CD14-positive monocyte (primary cell): ENCODE measurements around the gene INPP5A. TPM values are rescaled to one million over a fixed set of nuclear protein-coding genes. Genes with fewer than 3 reads are reported as not detected.
A peak's percentile ranks its signal among the peaks of the same experiment; 100 is the strongest.

Experiments used
- DNase-seq, 3 donors: peaks; one replicate each; pipeline ENCODE4 v3.0.0-alpha.2; 2011 to 2022
- H2AFZ ChIP-seq: 2 replicates; pipeline ENCODE4 v1.6.0; 2012; ENCODE audit warnings: mild to moderate bottlenecking, low read depth, low read length, inconsistent platforms; ENCODE audit not compliant: insufficient read depth, poor library complexity, severe bottlenecking
- H3K27ac ChIP-seq, 2 donors: 1 replicate in 1 of 2; 2 replicates in 1 of 2; pipeline ENCODE4 v1.5.1; 2012 to 2013; ENCODE audit warnings: low read length in 2 of 2, control low read depth in 1 of 2, inconsistent platforms in 1 of 2, low read depth in 1 of 2, mild to moderate bottlenecking in 1 of 2
- H3K27me3 ChIP-seq, 2 donors: one replicate each; pipeline versions ENCODE4 v1.6.0 to v1.6.1; 2011 to 2013; ENCODE audit warnings: low read length in 2 of 2; ENCODE audit not compliant: control insufficient read depth in 2 of 2, insufficient read depth in 2 of 2
- H3K36me3 ChIP-seq, 2 donors: replicated peaks in 1 of 2; 1 replicate in 1 of 2; 2 replicates in 1 of 2; pipeline versions ENCODE4 v1.5.1 to v1.6.1; 2012 to 2013; ENCODE audit warnings: low read length in 2 of 2, control low read depth in 1 of 2, inconsistent platforms in 1 of 2, mild to moderate bottlenecking in 1 of 2; ENCODE audit not compliant: insufficient read depth in 2 of 2, control insufficient read depth in 1 of 2
- H3K4me1 ChIP-seq, 2 donors: 1 replicate in 1 of 2; 2 replicates in 1 of 2; pipeline versions ENCODE4 v1.5.1 to v1.6.1; 2012 to 2013; ENCODE audit warnings: low read length in 2 of 2, control low read depth in 1 of 2, inconsistent platforms in 1 of 2, mild to moderate bottlenecking in 1 of 2, moderate library complexity in 1 of 2; ENCODE audit not compliant: insufficient read depth in 2 of 2, control insufficient read depth in 1 of 2
- H3K4me2 ChIP-seq: replicated peaks from 2 replicates; pipeline ENCODE3; 2012; ENCODE audit warnings: low read length, moderate library complexity, mild to moderate bottlenecking; ENCODE audit not compliant: poor library complexity, severe bottlenecking; ENCODE audit errors: extremely low read depth
- H3K4me3 ChIP-seq, 3 experiments: fragments of 200-600 bp in 1 of 3; sonication (generic) in 1 of 3; replicated peaks in 1 of 3; 1 replicate in 2 of 3; 2 replicates in 1 of 3; pipeline ENCODE4 v1.5.1; 2011 to 2013; ENCODE audit warnings: low read length in 3 of 3, mild to moderate bottlenecking in 3 of 3, control low read depth in 2 of 3, low read depth in 2 of 3, inconsistent platforms in 1 of 3, moderate library complexity in 1 of 3
- H3K79me2 ChIP-seq: 2 replicates; pipeline ENCODE4 v1.6.0; 2012; ENCODE audit warnings: mild to moderate bottlenecking, control low read depth, inconsistent platforms, low read length, moderate library complexity; ENCODE audit not compliant: insufficient read depth
- H3K9ac ChIP-seq: 2 replicates; pipeline ENCODE4 v1.6.0; 2017; ENCODE audit warnings: low read length, mild to moderate bottlenecking; ENCODE audit not compliant: insufficient read depth, poor library complexity, severe bottlenecking
- H3K9me3 ChIP-seq, 2 donors: replicated peaks in 1 of 2; 1 replicate in 1 of 2; 2 replicates in 1 of 2; pipeline versions ENCODE4 v1.5.1 to v1.6.1; 2012 to 2013; ENCODE audit warnings: low read length in 2 of 2, control low read depth in 1 of 2; ENCODE audit not compliant: control insufficient read depth in 1 of 2, insufficient read depth in 1 of 2
- H4K20me1 ChIP-seq: 2 replicates; pipeline ENCODE4 v1.6.0; 2012; ENCODE audit warnings: mild to moderate bottlenecking, low read length, control low read depth, moderate library complexity; ENCODE audit not compliant: insufficient read depth
- H3K27ac Mint-ChIP-seq, 7 donors: one replicate each; pipeline ENCODE4 v1.8.0; 2020; ENCODE audit warnings: mild to moderate bottlenecking in 7 of 7, mixed read lengths in 7 of 7, moderate library complexity in 6 of 7, inconsistent platforms in 2 of 7
- H3K27me3 Mint-ChIP-seq, 3 donors: one replicate each; pipeline ENCODE4 v1.8.0; 2021 to 2022; ENCODE audit warnings: low read depth in 3 of 3, mild to moderate bottlenecking in 3 of 3, mixed read lengths in 3 of 3, moderate library complexity in 3 of 3, inconsistent platforms in 1 of 3
- H3K36me3 Mint-ChIP-seq, 2 donors: one replicate each; pipeline ENCODE4 v1.8.0; 2020; ENCODE audit warnings: mixed read lengths in 2 of 2, inconsistent platforms in 1 of 2, mild to moderate bottlenecking in 1 of 2
- H3K4me1 Mint-ChIP-seq: one replicate; pipeline ENCODE4 v1.8.0; 2020; ENCODE audit warnings: mild to moderate bottlenecking, mixed read lengths
- H3K4me3 Mint-ChIP-seq, 2 donors: one replicate each; pipeline ENCODE4 v1.8.0; 2020; ENCODE audit warnings: mild to moderate bottlenecking in 2 of 2, mixed read lengths in 2 of 2, moderate library complexity in 1 of 2
- H3K9me3 Mint-ChIP-seq, 7 donors: one replicate each; pipeline ENCODE4 v1.8.0; 2020 to 2022; ENCODE audit warnings: mixed read lengths in 7 of 7, mild to moderate bottlenecking in 6 of 7, moderate library complexity in 6 of 7, inconsistent platforms in 2 of 7
- WGBS: methylation state at CpG from one replicate; pipeline ENCODE4 v1.1.5; 2013; ENCODE audit warnings: missing lambda C conversion rate; ENCODE audit not compliant: insufficient coverage; 5-methylcytosine and 5-hydroxymethylcytosine counted together
- intact Hi-C, 2 donors: fragments of 100-400 bp; cut with micrococcal nuclease; formaldehyde crosslinking; loops; one replicate each; pipeline versions ENCODE4 v1.15.0 to v1.15.1; 2023
- polyA plus RNA-seq, 3 donors: library from polyadenylated mRNA; depleted of rRNA in 1 of 3; unstranded in 2 of 3; stranded (reverse) in 1 of 3; fragments of 300-500 nt in 2 of 3; fragments of >200 nt in 1 of 3; fragmentation: Illumina TruSeq in 2 of 3; gene quantifications; 1 replicate in 2 of 3; 2 replicates in 1 of 3; pipeline ENCODE4 v1.2.3, GENCODE V29; 2012 to 2021
- TF ChIP-seq, protein P1 (sequence below): fragments of 200-600 bp; IDR thresholded peaks from one replicate; pipeline ENCODE4 v1.8.0; 2022; ENCODE audit warnings: antibody characterized with exemption, mild to moderate bottlenecking

The INPP5A gene
- polyA plus RNA-seq, 3 donors, result 0.87 to 17.2 (median 2.9) TPM

DNA sequence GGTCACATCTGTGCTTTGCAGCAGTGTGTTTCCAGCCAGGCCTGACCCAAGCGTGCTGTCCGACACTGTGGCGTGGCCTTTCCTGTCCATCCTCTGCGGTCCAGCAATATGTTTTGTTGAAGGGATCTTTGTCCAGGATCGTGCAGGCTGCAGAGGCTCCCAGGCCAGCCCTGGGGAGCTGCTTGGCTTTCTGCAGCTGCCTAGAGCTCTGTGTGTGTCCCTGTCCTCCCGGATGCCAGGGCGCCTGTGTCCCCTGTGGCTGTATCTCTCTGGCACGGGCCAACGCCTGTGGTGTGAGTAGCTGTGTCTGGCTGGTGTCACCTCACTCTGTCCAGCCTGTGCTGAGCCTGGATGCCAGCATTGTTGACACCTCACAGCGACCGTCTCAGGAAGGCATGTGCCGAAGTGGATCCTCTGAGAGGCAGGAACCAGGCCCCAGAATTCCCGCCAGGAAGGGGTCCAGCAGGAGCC, 94.5 kb downstream of the INPP5A start:
- H3K9ac ChIP-seq, result no peak overlapping the region
- peaks cover 6 to 10% of the 10 kb centered on the region in 2 donors for H3K4me1 ChIP-seq
- 95% methylated on average over 13 of the region's 13 CpGs for WGBS
- Mint-ChIP-seq H3K9me3 (peaks cover 0 to 2% (median 0%) of the 10 kb centered on the region in 7 donors), H3K36me3 (peaks cover 10 to 14% of the 10 kb centered on the region in 2 donors), H3K27me3 (no peaks in the 10 kb centered on the region), H3K27ac (peak overlapping the region in 1 of 7 donors; percentile 50), H3K4me3 (no peak overlapping the region), H3K4me1 (peaks cover 20% of the 10 kb centered on the region)
- TF ChIP-seq, protein P1, sequence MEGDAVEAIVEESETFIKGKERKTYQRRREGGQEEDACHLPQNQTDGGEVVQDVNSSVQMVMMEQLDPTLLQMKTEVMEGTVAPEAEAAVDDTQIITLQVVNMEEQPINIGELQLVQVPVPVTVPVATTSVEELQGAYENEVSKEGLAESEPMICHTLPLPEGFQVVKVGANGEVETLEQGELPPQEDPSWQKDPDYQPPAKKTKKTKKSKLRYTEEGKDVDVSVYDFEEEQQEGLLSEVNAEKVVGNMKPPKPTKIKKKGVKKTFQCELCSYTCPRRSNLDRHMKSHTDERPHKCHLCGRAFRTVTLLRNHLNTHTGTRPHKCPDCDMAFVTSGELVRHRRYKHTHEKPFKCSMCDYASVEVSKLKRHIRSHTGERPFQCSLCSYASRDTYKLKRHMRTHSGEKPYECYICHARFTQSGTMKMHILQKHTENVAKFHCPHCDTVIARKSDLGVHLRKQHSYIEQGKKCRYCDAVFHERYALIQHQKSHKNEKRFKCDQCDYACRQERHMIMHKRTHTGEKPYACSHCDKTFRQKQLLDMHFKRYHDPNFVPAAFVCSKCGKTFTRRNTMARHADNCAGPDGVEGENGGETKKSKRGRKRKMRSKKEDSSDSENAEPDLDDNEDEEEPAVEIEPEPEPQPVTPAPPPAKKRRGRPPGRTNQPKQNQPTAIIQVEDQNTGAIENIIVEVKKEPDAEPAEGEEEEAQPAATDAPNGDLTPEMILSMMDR, result no peak
- no peaks in the 10 kb centered on the region for H3K36me3 ChIP-seq
- no peak overlapping the region for H3K4me3 ChIP-seq
- intact Hi-C loops, result loop anchor here (10.0 kb wide), 4 partner anchors 57 to 407 kb away; partner anchors contain the start of genes INPP5A (in 1 of the 2) and PWWP2B (in 1 of the 2)
- H3K4me2 ChIP-seq, result no peak overlapping the region
- no peak overlapping the region for H2AFZ ChIP-seq
- H4K20me1 ChIP-seq, result peaks cover 65% of the 10 kb centered on the region
- peaks cover 49% of the 10 kb centered on the region for H3K79me2 ChIP-seq
- no peak overlapping the region for H3K27ac ChIP-seq
- DNase-seq, result no peak
- H3K27me3 ChIP-seq, result no peaks in the 10 kb centered on the region
- no peaks in the 10 kb centered on the region for H3K9me3 ChIP-seq

DNA sequence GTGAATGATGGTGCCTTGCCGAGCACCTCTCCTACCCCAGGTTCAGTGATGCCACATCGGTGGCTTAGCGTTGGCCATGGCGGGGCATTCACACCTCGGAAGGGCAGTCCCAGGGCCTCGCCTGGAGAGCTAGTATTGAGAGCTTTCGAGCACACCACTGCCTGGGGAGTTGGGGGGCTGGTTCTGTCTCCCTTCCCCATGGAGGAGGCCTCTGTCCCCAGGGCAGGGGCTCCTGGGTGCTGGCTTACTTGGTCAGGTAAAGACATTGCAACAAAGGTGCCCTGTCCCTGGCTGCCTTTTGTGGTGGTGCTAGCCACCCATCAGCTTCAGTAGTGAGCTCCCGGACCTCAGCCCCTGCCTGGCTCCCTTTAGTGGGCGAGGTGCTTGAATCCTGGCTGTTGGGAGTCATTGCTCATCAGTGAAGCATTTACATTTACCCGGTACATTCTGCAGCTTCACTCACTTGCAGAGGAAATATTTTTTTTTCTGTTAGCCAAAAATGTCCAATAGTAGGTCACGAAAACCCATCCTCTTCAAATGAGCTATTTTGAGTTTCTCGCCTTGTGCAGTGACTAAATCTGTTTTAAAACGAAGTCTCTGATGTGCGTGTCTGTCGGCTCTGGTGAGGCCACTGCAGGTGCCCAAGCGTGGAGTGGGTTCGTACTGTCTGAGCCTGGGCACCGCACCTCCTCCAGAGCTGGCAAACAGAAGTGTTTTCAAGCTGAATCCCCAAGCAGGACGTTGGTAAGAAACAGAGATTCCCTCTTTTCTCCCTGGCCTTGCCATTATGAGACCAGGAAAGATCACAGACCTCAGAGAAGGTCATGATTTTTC, 95.5 kb downstream of the INPP5A start:
- H3K27ac Mint-ChIP-seq, result peak overlapping the region in 1 of 7 donors; percentile 25
- H3K27me3 Mint-ChIP-seq, result peaks cover 0 to 2% (median 0%) of the 10 kb centered on the region in 3 donors
- Histone ChIP-seq H3K27me3 (no peaks in the 10 kb centered on the region), H2AFZ (no peak overlapping the region), H4K20me1 (peaks cover 63% of the 10 kb centered on the region), H3K79me2 (peaks cover 59% of the 10 kb centered on the region), H3K4me2 (no peak overlapping the region), H3K4me1 (peaks cover 6 to 13% of the 10 kb centered on the region in 2 donors), H3K9ac (no peak overlapping the region), H3K36me3 (no peaks in the 10 kb centered on the region), H3K4me3 (no peak overlapping the region), H3K9me3 (no peaks in the 10 kb centered on the region), H3K27ac (no peak overlapping the region)
- intact Hi-C loops, result loop anchor here (10.0 kb wide), 4 partner anchors 58 to 408 kb away; partner anchors contain the start of genes INPP5A (in 1 of the 2) and PWWP2B (in 1 of the 2)
- no peak overlapping the region for H3K4me3 Mint-ChIP-seq
- WGBS, result 92% methylated on average over 13 of the region's 19 CpGs
- H3K36me3 Mint-ChIP-seq, result peaks cover 10 to 11% of the 10 kb centered on the region in 2 donors
- no peak for DNase-seq
- TF ChIP-seq, protein P1, result no peak
- peaks cover 21% of the 10 kb centered on the region for H3K4me1 Mint-ChIP-seq
- peaks cover 0 to 2% (median 0%) of the 10 kb centered on the region in 7 donors for H3K9me3 Mint-ChIP-seq
